Neural progenitor cell (in vitro differentiated cells): ENCODE results near the gene CACNA1B. TPM values are rescaled to one million over a fixed set of nuclear protein-coding genes. Genes with fewer than 3 reads are reported as not detected.
A peak's percentile ranks its signal among the peaks of the same experiment; 100 is the strongest.

Experiments
- DNase-seq: peaks from one replicate; pipeline ENCODE4 v3.0.0-alpha.2; 2016; ENCODE audit warnings: low spot score
- H2AFZ ChIP-seq: fragments of 200-600 bp; sonication (generic); replicated peaks from 2 replicates; pipeline ENCODE4 v1.6.1; 2016; ENCODE audit warnings: antibody characterized with exemption
- H3F3A ChIP-seq: fragments of 200-600 bp; sonication (generic); 2 replicates; pipeline ENCODE4 v1.6.1; 2016; ENCODE audit warnings: antibody characterized with exemption, low read depth
- H3K27ac ChIP-seq: fragments of 200-600 bp; sonication (generic); 2 replicates; pipeline ENCODE4 v1.5.1; 2016; ENCODE audit warnings: mild to moderate bottlenecking
- H3K27me3 ChIP-seq: fragments of 200-600 bp; sonication (generic); 2 replicates; pipeline ENCODE4 v1.6.1; 2016; ENCODE audit warnings: mild to moderate bottlenecking, moderate library complexity
- H3K36me3 ChIP-seq: fragments of 200-600 bp; sonication (generic); 2 replicates; pipeline ENCODE4 v1.5.1; 2016
- H3K4me1 ChIP-seq: fragments of 200-600 bp; sonication (generic); 2 replicates; pipeline ENCODE4 v1.6.1; 2016; ENCODE audit warnings: mixed run types
- H3K4me2 ChIP-seq: fragments of 200-600 bp; sonication (generic); 2 replicates; pipeline ENCODE4 v1.6.1; 2016
- H3K4me3 ChIP-seq: fragments of 200-600 bp; sonication (generic); 2 replicates; pipeline ENCODE4 v1.5.1; 2016
- H3K79me2 ChIP-seq: fragments of 200-600 bp; sonication (generic); 2 replicates; pipeline ENCODE4 v1.6.1; 2016; ENCODE audit warnings: low read depth
- H3K9ac ChIP-seq: fragments of 200-600 bp; sonication (generic); 2 replicates; pipeline ENCODE4 v1.6.1; 2016
- H3K9me3 ChIP-seq: fragments of 200-600 bp; sonication (generic); 2 replicates; pipeline ENCODE4 v1.5.1; 2016; ENCODE audit warnings: low read depth
- H4K20me1 ChIP-seq: fragments of 200-600 bp; sonication (generic); 2 replicates; pipeline ENCODE4 v1.6.1; 2016; ENCODE audit warnings: low read depth
- H3K27ac Mint-ChIP-seq: 3 replicates; pipeline ENCODE4 v1.8.0; 2021; ENCODE audit warnings: mixed read lengths
- H3K27me3 Mint-ChIP-seq: 2 replicates; pipeline ENCODE4 v1.8.0; 2022; ENCODE audit warnings: low read depth, mild to moderate bottlenecking, inconsistent platforms, moderate library complexity, mixed read lengths; ENCODE audit not compliant: insufficient read depth
- H3K36me3 Mint-ChIP-seq: 3 replicates; pipeline ENCODE4 v1.8.0; 2021; ENCODE audit warnings: mixed read lengths
- H3K4me1 Mint-ChIP-seq: 3 replicates; pipeline ENCODE4 v1.8.0; 2021; ENCODE audit warnings: mixed read lengths
- H3K4me3 Mint-ChIP-seq: 3 replicates; pipeline ENCODE4 v1.8.0; 2021; ENCODE audit warnings: mild to moderate bottlenecking, moderate library complexity, mixed read lengths
- H3K9me3 Mint-ChIP-seq: 3 replicates; pipeline ENCODE4 v1.8.0; 2020; ENCODE audit warnings: mixed read lengths
- CTCF ChIP-seq: fragments of 200-600 bp; sonication (generic); IDR thresholded peaks from 2 replicates; pipeline ENCODE4 v1.5.1; 2017; ENCODE audit warnings: antibody characterized with exemption, mild to moderate bottlenecking
- EZH2 ChIP-seq: fragments of 200-600 bp; sonication (generic); IDR thresholded peaks from 2 replicates; pipeline ENCODE4 v1.6.1; 2017; ENCODE audit warnings: antibody characterized with exemption, mild to moderate bottlenecking, moderate library complexity
- EZH2phosphoT487 ChIP-seq: fragments of 200-600 bp; sonication (generic); IDR thresholded peaks from 2 replicates; pipeline ENCODE4 v1.6.1; 2017; ENCODE audit warnings: antibody characterized with exemption
- total RNA-seq: library from RNA; depleted of rRNA; stranded (reverse); fragments of >200 nt; gene quantifications from 2 replicates; pipeline ENCODE4 v1.2.3, GENCODE V29; 2015; ENCODE audit warnings: low replicate concordance

The CACNA1B gene
- total RNA-seq, 1 donor from 2014 or later = 0.30 TPM

DNA sequence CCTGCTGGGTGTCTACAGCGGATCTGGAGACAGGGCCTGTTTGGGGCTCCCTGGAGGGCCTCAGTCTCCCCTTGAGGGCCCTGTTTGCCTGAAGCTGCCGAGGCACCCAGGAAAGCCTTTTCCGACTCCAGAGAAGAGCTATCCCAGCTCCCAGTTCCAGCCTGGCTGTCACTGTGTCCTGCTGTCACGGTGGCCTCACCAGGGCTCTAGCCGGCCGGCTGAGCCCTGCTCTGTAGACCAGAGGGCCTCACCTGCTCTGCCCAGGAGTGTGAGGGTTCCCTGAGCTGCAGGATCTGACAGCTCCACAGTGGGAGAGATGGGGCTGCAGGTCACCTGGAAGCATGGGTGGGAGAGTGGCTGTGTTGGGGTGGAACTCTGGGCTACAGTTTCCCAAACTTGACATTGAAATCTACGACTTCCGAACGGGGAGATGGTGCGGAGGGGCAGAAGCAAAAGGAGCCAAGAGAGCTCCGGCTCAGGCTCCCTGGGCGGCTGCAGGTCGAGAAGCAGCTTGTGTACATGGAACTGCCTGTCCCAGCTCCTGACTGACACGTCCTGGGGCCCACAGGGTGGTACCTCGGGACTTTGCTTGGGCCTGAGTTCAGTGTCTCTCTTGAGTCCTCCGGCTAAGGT is 94.9 kb downstream of the CACNA1B start:
- Histone ChIP-seq H3K9ac (no peak overlapping the region), H2AFZ (no peak overlapping the region), H3K27ac (no peak overlapping the region), H3K4me3 (no peak overlapping the region), H4K20me1 (no peaks in the 10 kb centered on the region), H3K9me3 (no peaks in the 10 kb centered on the region), H3K27me3 (no peaks in the 10 kb centered on the region), H3K36me3 (no peaks in the 10 kb centered on the region), H3K4me2 (no peak overlapping the region), H3K4me1 (no peaks in the 10 kb centered on the region), H3F3A (no peaks in the 10 kb centered on the region), H3K79me2 (no peaks in the 10 kb centered on the region)
- no peak for DNase-seq
- H3K27ac Mint-ChIP-seq = no peak overlapping the region
- H3K27me3 Mint-ChIP-seq = no peaks in the 10 kb centered on the region
- no peaks in the 10 kb centered on the region for H3K36me3 Mint-ChIP-seq
- no peak overlapping the region for H3K4me3 Mint-ChIP-seq
- H3K4me1 Mint-ChIP-seq = peaks cover 18% of the 10 kb centered on the region
- H3K9me3 Mint-ChIP-seq = no peaks in the 10 kb centered on the region
- TF ChIP-seq CTCF (no peak), EZH2phosphoT487 (no peak), EZH2 (no peak)

DNA sequence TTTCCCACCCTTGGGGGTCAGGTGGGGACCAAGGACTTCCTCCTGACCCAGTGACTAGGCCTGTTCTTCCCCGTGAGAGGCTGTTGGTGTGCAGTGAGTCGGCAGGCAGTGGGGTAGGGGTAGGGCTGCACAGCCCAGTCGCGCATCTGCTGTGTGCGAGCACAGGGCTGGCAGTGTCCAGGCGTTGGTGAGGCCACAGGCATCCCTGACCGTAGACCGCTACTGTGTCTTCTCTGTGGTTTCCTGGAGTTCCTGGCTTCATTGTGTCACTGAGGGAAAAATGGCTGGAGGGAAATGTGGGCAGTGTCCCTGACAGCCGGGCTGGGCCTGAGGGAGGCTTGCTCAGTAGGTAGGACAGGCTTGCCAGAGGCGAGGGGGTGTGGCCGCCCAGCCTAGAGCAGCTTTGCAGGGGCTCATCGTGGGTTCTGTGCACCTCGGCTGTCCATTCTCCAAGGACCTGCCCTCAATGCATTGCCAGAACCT is 95.4 kb downstream of the CACNA1B start:
- Mint-ChIP-seq H3K27ac (peak overlapping the region; percentile 86), H3K9me3 (no peaks in the 10 kb centered on the region), H3K4me1 (peaks cover 15% of the 10 kb centered on the region), H3K4me3 (no peak overlapping the region), H3K27me3 (no peaks in the 10 kb centered on the region), H3K36me3 (no peaks in the 10 kb centered on the region)
- H3K4me2 ChIP-seq = no peak overlapping the region
- no peak overlapping the region for H3K4me3 ChIP-seq
- no peak for DNase-seq
- H3K27me3 ChIP-seq = no peaks in the 10 kb centered on the region
- no peaks in the 10 kb centered on the region for H4K20me1 ChIP-seq
- H3K9ac ChIP-seq = no peak overlapping the region
- no peak overlapping the region for H2AFZ ChIP-seq
- H3K4me1 ChIP-seq = no peaks in the 10 kb centered on the region
- H3K27ac ChIP-seq = no peak overlapping the region
- no peaks in the 10 kb centered on the region for H3K9me3 ChIP-seq
- H3F3A ChIP-seq = no peaks in the 10 kb centered on the region
- no peaks in the 10 kb centered on the region for H3K79me2 ChIP-seq
- H3K36me3 ChIP-seq = no peaks in the 10 kb centered on the region
- TF ChIP-seq CTCF (no peak), EZH2 (no peak), EZH2phosphoT487 (no peak)

DNA sequence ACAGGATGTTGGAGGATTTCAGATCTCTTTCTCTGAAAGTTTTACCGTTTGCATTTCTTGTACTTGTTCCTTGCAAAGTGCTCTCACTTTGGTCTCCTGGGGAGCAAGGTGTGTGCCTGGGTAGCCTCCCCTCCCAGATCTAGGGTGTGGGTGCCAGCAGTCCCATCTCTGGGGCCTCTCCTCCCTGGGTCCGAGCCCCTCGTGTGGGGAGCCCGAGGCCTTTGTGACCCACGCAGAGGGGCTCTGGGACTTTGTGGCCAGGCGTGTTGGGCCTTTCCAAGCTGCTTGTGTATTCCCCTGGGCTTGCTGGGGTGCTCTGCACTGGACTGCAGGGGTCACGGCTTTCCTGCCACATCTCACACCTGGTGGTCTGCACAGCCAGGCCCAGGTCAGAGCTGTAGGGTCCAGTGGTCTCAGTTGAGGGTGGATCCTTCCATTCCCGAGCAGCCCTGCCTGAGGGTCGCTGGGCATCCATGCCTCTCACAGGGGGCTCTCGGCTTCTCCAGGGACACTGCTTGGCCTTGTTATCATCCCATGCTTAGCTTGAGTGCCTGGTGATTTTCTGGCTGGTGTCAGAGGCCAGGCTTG is 96.3 kb downstream of the CACNA1B start:
- Mint-ChIP-seq H3K4me1 (peaks cover 15% of the 10 kb centered on the region), H3K4me3 (no peak overlapping the region), H3K9me3 (no peaks in the 10 kb centered on the region), H3K36me3 (no peaks in the 10 kb centered on the region), H3K27me3 (no peaks in the 10 kb centered on the region), H3K27ac (no peak overlapping the region)
- Histone ChIP-seq H3K4me2 (no peak overlapping the region), H3K27ac (no peak overlapping the region), H2AFZ (no peak overlapping the region), H3F3A (no peaks in the 10 kb centered on the region), H3K79me2 (no peaks in the 10 kb centered on the region), H4K20me1 (no peaks in the 10 kb centered on the region), H3K4me1 (no peaks in the 10 kb centered on the region), H3K9me3 (no peaks in the 10 kb centered on the region), H3K27me3 (no peaks in the 10 kb centered on the region), H3K9ac (no peak overlapping the region), H3K36me3 (no peaks in the 10 kb centered on the region), H3K4me3 (no peak overlapping the region)
- TF ChIP-seq EZH2 = no peak
- TF ChIP-seq EZH2phosphoT487 = no peak
- no peak for TF ChIP-seq CTCF
- DNase-seq = no peak
